CD14-positive monocyte (primary cell): ENCODE data around the gene BTBD6. TPM values are rescaled to one million over a fixed set of nuclear protein-coding genes. Genes with fewer than 3 reads are reported as not detected.

ENCODE experiments used
- DNase-seq, 3 donors: peaks; one replicate each; pipeline ENCODE4 v3.0.0-alpha.2; 2011 to 2022
- H2AFZ ChIP-seq: 2 replicates; pipeline ENCODE4 v1.6.0; 2012; ENCODE audit warnings: mild to moderate bottlenecking, low read depth, low read length, inconsistent platforms; ENCODE audit not compliant: insufficient read depth, poor library complexity, severe bottlenecking
- H3K27ac ChIP-seq, 2 donors: 1 replicate in 1 of 2; 2 replicates in 1 of 2; pipeline ENCODE4 v1.5.1; 2012 to 2013; ENCODE audit warnings: low read length in 2 of 2, control low read depth in 1 of 2, inconsistent platforms in 1 of 2, low read depth in 1 of 2, mild to moderate bottlenecking in 1 of 2
- H3K27me3 ChIP-seq, 2 donors: one replicate each; pipeline versions ENCODE4 v1.6.0 to v1.6.1; 2011 to 2013; ENCODE audit warnings: low read length in 2 of 2; ENCODE audit not compliant: control insufficient read depth in 2 of 2, insufficient read depth in 2 of 2
- H3K36me3 ChIP-seq, 2 donors: replicated peaks in 1 of 2; 1 replicate in 1 of 2; 2 replicates in 1 of 2; pipeline versions ENCODE4 v1.5.1 to v1.6.1; 2012 to 2013; ENCODE audit warnings: low read length in 2 of 2, control low read depth in 1 of 2, inconsistent platforms in 1 of 2, mild to moderate bottlenecking in 1 of 2; ENCODE audit not compliant: insufficient read depth in 2 of 2, control insufficient read depth in 1 of 2
- H3K4me1 ChIP-seq, 2 donors: 1 replicate in 1 of 2; 2 replicates in 1 of 2; pipeline versions ENCODE4 v1.5.1 to v1.6.1; 2012 to 2013; ENCODE audit warnings: low read length in 2 of 2, control low read depth in 1 of 2, inconsistent platforms in 1 of 2, mild to moderate bottlenecking in 1 of 2, moderate library complexity in 1 of 2; ENCODE audit not compliant: insufficient read depth in 2 of 2, control insufficient read depth in 1 of 2
- H3K4me2 ChIP-seq: replicated peaks from 2 replicates; pipeline ENCODE3; 2012; ENCODE audit warnings: low read length, moderate library complexity, mild to moderate bottlenecking; ENCODE audit not compliant: poor library complexity, severe bottlenecking; ENCODE audit errors: extremely low read depth
- H3K4me3 ChIP-seq, 3 experiments: fragments of 200-600 bp in 1 of 3; sonication (generic) in 1 of 3; replicated peaks in 1 of 3; 1 replicate in 2 of 3; 2 replicates in 1 of 3; pipeline ENCODE4 v1.5.1; 2011 to 2013; ENCODE audit warnings: low read length in 3 of 3, mild to moderate bottlenecking in 3 of 3, control low read depth in 2 of 3, low read depth in 2 of 3, inconsistent platforms in 1 of 3, moderate library complexity in 1 of 3
- H3K79me2 ChIP-seq: 2 replicates; pipeline ENCODE4 v1.6.0; 2012; ENCODE audit warnings: mild to moderate bottlenecking, control low read depth, inconsistent platforms, low read length, moderate library complexity; ENCODE audit not compliant: insufficient read depth
- H3K9ac ChIP-seq: 2 replicates; pipeline ENCODE4 v1.6.0; 2017; ENCODE audit warnings: low read length, mild to moderate bottlenecking; ENCODE audit not compliant: insufficient read depth, poor library complexity, severe bottlenecking
- H3K9me3 ChIP-seq, 2 donors: replicated peaks in 1 of 2; 1 replicate in 1 of 2; 2 replicates in 1 of 2; pipeline versions ENCODE4 v1.5.1 to v1.6.1; 2012 to 2013; ENCODE audit warnings: low read length in 2 of 2, control low read depth in 1 of 2; ENCODE audit not compliant: control insufficient read depth in 1 of 2, insufficient read depth in 1 of 2
- H4K20me1 ChIP-seq: 2 replicates; pipeline ENCODE4 v1.6.0; 2012; ENCODE audit warnings: mild to moderate bottlenecking, low read length, control low read depth, moderate library complexity; ENCODE audit not compliant: insufficient read depth
- H3K27ac Mint-ChIP-seq, 7 donors: one replicate each; pipeline ENCODE4 v1.8.0; 2020; ENCODE audit warnings: mild to moderate bottlenecking in 7 of 7, mixed read lengths in 7 of 7, moderate library complexity in 6 of 7, inconsistent platforms in 2 of 7
- H3K27me3 Mint-ChIP-seq, 3 donors: one replicate each; pipeline ENCODE4 v1.8.0; 2021 to 2022; ENCODE audit warnings: low read depth in 3 of 3, mild to moderate bottlenecking in 3 of 3, mixed read lengths in 3 of 3, moderate library complexity in 3 of 3, inconsistent platforms in 1 of 3
- H3K36me3 Mint-ChIP-seq, 2 donors: one replicate each; pipeline ENCODE4 v1.8.0; 2020; ENCODE audit warnings: mixed read lengths in 2 of 2, inconsistent platforms in 1 of 2, mild to moderate bottlenecking in 1 of 2
- H3K4me1 Mint-ChIP-seq: one replicate; pipeline ENCODE4 v1.8.0; 2020; ENCODE audit warnings: mild to moderate bottlenecking, mixed read lengths
- H3K4me3 Mint-ChIP-seq, 2 donors: one replicate each; pipeline ENCODE4 v1.8.0; 2020; ENCODE audit warnings: mild to moderate bottlenecking in 2 of 2, mixed read lengths in 2 of 2, moderate library complexity in 1 of 2
- H3K9me3 Mint-ChIP-seq, 7 donors: one replicate each; pipeline ENCODE4 v1.8.0; 2020 to 2022; ENCODE audit warnings: mixed read lengths in 7 of 7, mild to moderate bottlenecking in 6 of 7, moderate library complexity in 6 of 7, inconsistent platforms in 2 of 7
- CTCF ChIP-seq: fragments of 200-600 bp; IDR thresholded peaks from one replicate; pipeline ENCODE4 v1.8.0; 2022; ENCODE audit warnings: antibody characterized with exemption, mild to moderate bottlenecking
- WGBS: methylation state at CpG from one replicate; pipeline ENCODE4 v1.1.5; 2013; ENCODE audit warnings: missing lambda C conversion rate; ENCODE audit not compliant: insufficient coverage; 5-methylcytosine and 5-hydroxymethylcytosine counted together
- intact Hi-C, 2 donors: fragments of 100-400 bp; cut with micrococcal nuclease; formaldehyde crosslinking; loops; one replicate each; pipeline versions ENCODE4 v1.15.0 to v1.15.1; 2023
- polyA plus RNA-seq, 3 donors: library from polyadenylated mRNA; depleted of rRNA in 1 of 3; unstranded in 2 of 3; stranded (reverse) in 1 of 3; fragments of 300-500 nt in 2 of 3; fragments of >200 nt in 1 of 3; fragmentation: Illumina TruSeq in 2 of 3; gene quantifications; 1 replicate in 2 of 3; 2 replicates in 1 of 3; pipeline ENCODE4 v1.2.3, GENCODE V29; 2012 to 2021

Gene BTBD6
- polyA plus RNA-seq, 3 donors, result 1.3 to 24.4 (median 6.3) TPM

GRCh38 chr14:105255021-105255507 lies 6.7 kb downstream of the BTBD6 start:
- 14% methylated on average over 6 of the region's 6 CpGs for WGBS
- Mint-ChIP-seq H3K27ac (peak overlapping the region in 2 of 7 donors; percentile 15 to 50), H3K27me3 (peaks cover 0 to 1% (median 0%) of the 10 kb centered on the region in 3 donors), H3K4me3 (no peak overlapping the region), H3K4me1 (peaks cover 11% of the 10 kb centered on the region), H3K9me3 (peaks cover 0 to 2% (median 0%) of the 10 kb centered on the region in 7 donors), H3K36me3 (peaks cover 44 to 70% of the 10 kb centered on the region in 2 donors)
- H3K27me3 ChIP-seq, result no peaks in the 10 kb centered on the region
- H3K9ac ChIP-seq, result no peak overlapping the region
- intact Hi-C loops, result no loop called here
- TF ChIP-seq CTCF, result no peak
- peaks cover 0 to 5% of the 10 kb centered on the region in 2 donors for H3K4me1 ChIP-seq
- no peaks in the 10 kb centered on the region for H3K9me3 ChIP-seq
- H4K20me1 ChIP-seq, result no peaks in the 10 kb centered on the region
- H3K27ac ChIP-seq, result peak overlapping the region in 1 of 2 donors; percentile 20
- H3K4me2 ChIP-seq, result no peak overlapping the region
- DNase-seq, result no peak
- no peak overlapping the region for H3K4me3 ChIP-seq
- peaks cover 47 to 70% of the 10 kb centered on the region in 2 donors for H3K36me3 ChIP-seq
- no peaks in the 10 kb centered on the region for H3K79me2 ChIP-seq
- H2AFZ ChIP-seq, result no peak overlapping the region

- peaks cover 0 to under 1% (median 0%) of the 10 kb centered on the region in 7 donors for H3K9me3 Mint-ChIP-seq
- H3K27me3 Mint-ChIP-seq, result peaks cover 0 to 1% (median 0%) of the 10 kb centered on the region in 3 donors
- peak overlapping the region in 1 of 7 donors; percentile 30 for H3K27ac Mint-ChIP-seq
- Histone ChIP-seq H3K9me3 (no peaks in the 10 kb centered on the region), H3K9ac (no peak overlapping the region), H3K4me1 (peaks cover 0 to 5% of the 10 kb centered on the region in 2 donors), H3K79me2 (no peaks in the 10 kb centered on the region), H3K36me3 (peaks cover 45 to 70% of the 10 kb centered on the region in 2 donors), H3K4me2 (no peak overlapping the region), H3K4me3 (no peak overlapping the region), H3K27me3 (no peaks in the 10 kb centered on the region), H4K20me1 (no peaks in the 10 kb centered on the region), H3K27ac (no peak overlapping the region), H2AFZ (no peak overlapping the region)
- intact Hi-C loops, result no loop called here
- H3K36me3 Mint-ChIP-seq, result peaks cover 37 to 74% of the 10 kb centered on the region in 2 donors
- DNase-seq, result no peak
- no peak overlapping the region for H3K4me3 Mint-ChIP-seq
- 96% methylated on average over 14 of the region's 19 CpGs for WGBS
- no peak for TF ChIP-seq CTCF
- peaks cover 9% of the 10 kb centered on the region for H3K4me1 Mint-ChIP-seq
Measured at GRCh38 chr14:105256292-105256960, 8.1 kb downstream of the BTBD6 start.
